Panc1 (cell line): ENCODE data around the gene UNC93B1. TPM values are rescaled to one million over a fixed set of nuclear protein-coding genes. Genes with fewer than 3 reads are reported as not detected.

Experiments
- ATAC-seq: fragments of 200-7000 bp; cut with Tn5 transposase; 2 replicates; pipeline ENCODE4 v1.9.1; 2020; ENCODE audit warnings: mild to moderate bottlenecking, moderate library complexity
- Bru-seq: library from RNA; stranded (reverse); fragments of 400-500 nt; gene quantifications from one replicate; lab custom pipeline; 2021; lab: Mats Ljungman, UMichigan
- BruChase-seq, 2 experiments: library from RNA; stranded (reverse); fragments of 400-500 nt; gene quantifications; one replicate each; lab custom pipeline; 2021; lab: Mats Ljungman, UMichigan
- BruUV-seq: library from RNA; stranded (reverse); fragments of 400-500 nt; replicated peaks from 2 replicates; lab custom pipeline; 2021; lab: Mats Ljungman, UMichigan
- CTCF ChIA-PET: fragments of 300-600 bp; sonication (Branson Sonifier 250); formaldehyde crosslinking; loops from one replicate; lab custom pipeline; 2022; ENCODE audit warnings: antibody characterized with exemption; lab: Charles Lee
- POLR2A ChIA-PET: fragments of 300-600 bp; sonication (Branson Sonifier 250); formaldehyde crosslinking; loops from one replicate; lab custom pipeline; 2022; ENCODE audit warnings: antibody characterized with exemption; lab: Charles Lee
- DNase-seq: peaks from one replicate; pipeline ENCODE4 v3.0.0-alpha.2; 2010; ENCODE audit warnings: low read depth, low spot score
- H3K27ac ChIP-seq: 2 replicates; pipeline ENCODE4 v1.5.1; 2011; ENCODE audit warnings: mild to moderate bottlenecking, low read length, inconsistent platforms
- H3K27me3 ChIP-seq: fragments of 200-500 bp; sonication (Bioruptor generic); 2 replicates; pipeline ENCODE4 v1.6.0; 2014; ENCODE audit warnings: low read length, inconsistent platforms; ENCODE audit not compliant: control insufficient read depth, insufficient read depth
- H3K36me3 ChIP-seq: fragments of 200-500 bp; sonication (Bioruptor generic); 2 replicates; pipeline ENCODE4 v1.5.1; 2014; ENCODE audit warnings: inconsistent platforms, mild to moderate bottlenecking, low read length, moderate library complexity; ENCODE audit not compliant: control insufficient read depth, insufficient read depth
- H3K4me1 ChIP-seq: 2 replicates; pipeline ENCODE4 v1.5.1; 2011; ENCODE audit warnings: inconsistent platforms, mild to moderate bottlenecking, low read length, moderate library complexity; ENCODE audit not compliant: control insufficient read depth, insufficient read depth
- H3K4me3 ChIP-seq, 2 experiments: 2 replicates each; pipeline ENCODE4 v1.5.1; 2011 to 2012; ENCODE audit warnings: low read depth in 2 of 2, low read length in 2 of 2, mild to moderate bottlenecking in 2 of 2, inconsistent platforms in 1 of 2, moderate library complexity in 1 of 2
- H3K9me3 ChIP-seq: fragments of 200-500 bp; sonication (Bioruptor generic); 2 replicates; pipeline ENCODE4 v1.5.1; 2014; ENCODE audit warnings: low read depth, mild to moderate bottlenecking, inconsistent platforms, low read length, moderate library complexity; ENCODE audit not compliant: control insufficient read depth, insufficient read depth
- POLR2AphosphoS5 ChIP-seq: IDR thresholded peaks from 2 replicates; pipeline ENCODE4 v1.6.1; 2012; ENCODE audit warnings: mild to moderate bottlenecking, low read depth, low read length, moderate library complexity
- SIN3A ChIP-seq: IDR thresholded peaks from 2 replicates; pipeline ENCODE4 v1.6.1; 2012; ENCODE audit warnings: low read depth, mild to moderate bottlenecking, low read length, moderate library complexity, borderline replicate concordance; ENCODE audit not compliant: insufficient read depth
- TCF7L2 ChIP-seq: IDR thresholded peaks from 2 replicates; pipeline ENCODE4 v1.6.1; 2011; ENCODE audit warnings: mild to moderate bottlenecking, low read depth, low read length, inconsistent platforms
- in situ Hi-C: cut with HindIII; loops from 2 replicates; pipeline ENCODE4 v1.10.0; 2016; ENCODE audit warnings: low sequenced_read_pairs, low pct_unique_long_range_greater_than_20kb
- intact Hi-C: fragments of 100-400 bp; cut with micrococcal nuclease; formaldehyde crosslinking; loops from one replicate; pipeline ENCODE4 v1.10.0; 2022; ENCODE audit not compliant: unreplicated experiment
- long read RNA-seq: library from polyadenylated mRNA; unstranded; transcript quantifications from one replicate; pipeline ENCODE4 v2.0.0, GENCODE V29; 2021; ENCODE audit not compliant: unreplicated experiment
- polyA plus RNA-seq: library from polyadenylated mRNA; unstranded; fragments of >200 nt; gene quantifications from one replicate; pipeline ENCODE4 v1.2.1, GENCODE V29; 2012; ENCODE audit warnings: missing spikeins; ENCODE audit not compliant: insufficient read length
- total RNA-seq: library from RNA; stranded (reverse); gene quantifications from one replicate; pipeline ENCODE4 v1.2.1, GENCODE V29; 2021; ENCODE audit not compliant: unreplicated experiment
- TF ChIP-seq, protein P1 (sequence below), 2 experiments: IDR thresholded peaks; 2 replicates each; pipeline ENCODE4 v1.6.1; 2011 to 2012; ENCODE audit warnings: low read depth in 2 of 2, control low read depth in 1 of 2, low read length in 1 of 2, mild to moderate bottlenecking in 1 of 2, moderate library complexity in 1 of 2; ENCODE audit not compliant: insufficient read depth in 1 of 2
- TF ChIP-seq, protein P2 (sequence below): fragments of 450-650 bp; IDR thresholded peaks from 2 replicates; pipeline ENCODE4 v1.5.1; 2017; ENCODE audit warnings: mild to moderate bottlenecking

UNC93B1 gene, protein sequence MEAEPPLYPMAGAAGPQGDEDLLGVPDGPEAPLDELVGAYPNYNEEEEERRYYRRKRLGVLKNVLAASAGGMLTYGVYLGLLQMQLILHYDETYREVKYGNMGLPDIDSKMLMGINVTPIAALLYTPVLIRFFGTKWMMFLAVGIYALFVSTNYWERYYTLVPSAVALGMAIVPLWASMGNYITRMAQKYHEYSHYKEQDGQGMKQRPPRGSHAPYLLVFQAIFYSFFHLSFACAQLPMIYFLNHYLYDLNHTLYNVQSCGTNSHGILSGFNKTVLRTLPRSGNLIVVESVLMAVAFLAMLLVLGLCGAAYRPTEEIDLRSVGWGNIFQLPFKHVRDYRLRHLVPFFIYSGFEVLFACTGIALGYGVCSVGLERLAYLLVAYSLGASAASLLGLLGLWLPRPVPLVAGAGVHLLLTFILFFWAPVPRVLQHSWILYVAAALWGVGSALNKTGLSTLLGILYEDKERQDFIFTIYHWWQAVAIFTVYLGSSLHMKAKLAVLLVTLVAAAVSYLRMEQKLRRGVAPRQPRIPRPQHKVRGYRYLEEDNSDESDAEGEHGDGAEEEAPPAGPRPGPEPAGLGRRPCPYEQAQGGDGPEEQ
- total RNA-seq: 54.1 TPM
- 74.9 TPM for polyA plus RNA-seq
- Bru-seq, nascent RNA: percentile 54 among the genes with signal in this experiment
- percentile 63 among the genes with signal in this experiment for BruChase-seq, experiment 1, labeled RNA remaining after a 2-hour chase
- BruChase-seq, experiment 2, labeled RNA remaining after a 6-hour chase: percentile 65 among the genes with signal in this experiment
- long read RNA-seq, transcript UNC93B1-201 (11 exons, 2,316 nt): major isoform, 108 of 143 reads
- long read RNA-seq, partial matches to known transcripts: 20 of 143 reads
- long read RNA-seq, other reads (novel, unspliced or antisense): 14 of 143 reads

DNA sequence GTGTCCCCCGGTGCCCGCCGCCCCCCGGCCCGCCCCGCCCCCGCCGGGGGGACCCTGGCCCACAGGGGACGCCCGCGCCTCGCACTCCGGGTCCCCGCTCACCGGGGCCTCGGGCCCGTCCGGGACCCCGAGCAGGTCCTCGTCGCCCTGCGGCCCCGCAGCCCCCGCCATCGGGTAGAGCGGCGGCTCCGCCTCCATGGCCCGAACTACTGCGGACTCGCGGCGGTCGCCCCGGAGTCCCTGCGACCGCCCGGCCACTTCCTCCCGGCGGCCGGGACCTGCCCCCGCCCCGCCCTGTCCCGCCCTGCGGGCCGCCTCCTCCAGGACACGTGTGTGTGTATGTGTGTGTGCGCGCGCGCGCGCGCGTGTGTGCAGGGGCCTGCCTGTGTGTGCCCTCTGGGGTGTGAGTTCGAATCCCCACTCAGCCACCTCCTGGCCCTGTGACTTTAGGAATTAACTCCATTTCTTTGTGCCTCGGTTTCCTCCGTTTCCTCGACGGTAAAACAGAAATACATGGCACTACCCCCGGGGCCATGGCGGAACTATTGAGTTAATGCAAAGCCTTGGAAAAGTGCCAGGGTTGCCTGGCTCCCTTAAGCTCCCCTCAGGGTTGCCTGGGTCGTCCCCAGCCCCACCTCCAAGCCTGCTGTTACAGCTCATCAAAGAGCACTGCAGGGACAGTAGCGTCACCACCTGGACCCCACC is at the start of gene UNC93B1:
Gene UNC93B1, minus strand, starts transcription at position 252 of the 705 bp plus-strand sequence. Its CDS starts 54 bp downstream, at position 198.
- Histone ChIP-seq H3K27me3 (no peaks in the 10 kb centered on the region), H3K36me3 (no peaks in the 10 kb centered on the region), H3K4me3 (peak within 1 kb of the TSS; percentile 51 to 66), H3K27ac (peak within 1 kb of the TSS; percentile 80), H3K4me1 (peaks cover 15% of the 10 kb centered on the region), H3K9me3 (no peaks in the 10 kb centered on the region)
- in situ Hi-C loops (no loop called here), intact Hi-C loops (no loop called here)
- ATAC-seq (peak; percentile 94), DNase-seq (no peak)
- TF ChIP-seq, protein P1, sequence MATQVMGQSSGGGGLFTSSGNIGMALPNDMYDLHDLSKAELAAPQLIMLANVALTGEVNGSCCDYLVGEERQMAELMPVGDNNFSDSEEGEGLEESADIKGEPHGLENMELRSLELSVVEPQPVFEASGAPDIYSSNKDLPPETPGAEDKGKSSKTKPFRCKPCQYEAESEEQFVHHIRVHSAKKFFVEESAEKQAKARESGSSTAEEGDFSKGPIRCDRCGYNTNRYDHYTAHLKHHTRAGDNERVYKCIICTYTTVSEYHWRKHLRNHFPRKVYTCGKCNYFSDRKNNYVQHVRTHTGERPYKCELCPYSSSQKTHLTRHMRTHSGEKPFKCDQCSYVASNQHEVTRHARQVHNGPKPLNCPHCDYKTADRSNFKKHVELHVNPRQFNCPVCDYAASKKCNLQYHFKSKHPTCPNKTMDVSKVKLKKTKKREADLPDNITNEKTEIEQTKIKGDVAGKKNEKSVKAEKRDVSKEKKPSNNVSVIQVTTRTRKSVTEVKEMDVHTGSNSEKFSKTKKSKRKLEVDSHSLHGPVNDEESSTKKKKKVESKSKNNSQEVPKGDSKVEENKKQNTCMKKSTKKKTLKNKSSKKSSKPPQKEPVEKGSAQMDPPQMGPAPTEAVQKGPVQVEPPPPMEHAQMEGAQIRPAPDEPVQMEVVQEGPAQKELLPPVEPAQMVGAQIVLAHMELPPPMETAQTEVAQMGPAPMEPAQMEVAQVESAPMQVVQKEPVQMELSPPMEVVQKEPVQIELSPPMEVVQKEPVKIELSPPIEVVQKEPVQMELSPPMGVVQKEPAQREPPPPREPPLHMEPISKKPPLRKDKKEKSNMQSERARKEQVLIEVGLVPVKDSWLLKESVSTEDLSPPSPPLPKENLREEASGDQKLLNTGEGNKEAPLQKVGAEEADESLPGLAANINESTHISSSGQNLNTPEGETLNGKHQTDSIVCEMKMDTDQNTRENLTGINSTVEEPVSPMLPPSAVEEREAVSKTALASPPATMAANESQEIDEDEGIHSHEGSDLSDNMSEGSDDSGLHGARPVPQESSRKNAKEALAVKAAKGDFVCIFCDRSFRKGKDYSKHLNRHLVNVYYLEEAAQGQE (IDR thresholded peaks at IDR 0.05; ENCODE audit: insufficient read depth in 1 of 2, low read depth in 2 of 2, low read length in 1 of 2): 0 out of 4 replicates have a peak, but pooled peaks of 1 of the 2 experiments have one; percentile 21
- peak; percentile 83; the same call in 1 of the 2 replicates for TF ChIP-seq SIN3A
- TF ChIP-seq POLR2AphosphoS5: peak; percentile 59; the same call in 1 of the 2 replicates
- TF ChIP-seq, protein P2, sequence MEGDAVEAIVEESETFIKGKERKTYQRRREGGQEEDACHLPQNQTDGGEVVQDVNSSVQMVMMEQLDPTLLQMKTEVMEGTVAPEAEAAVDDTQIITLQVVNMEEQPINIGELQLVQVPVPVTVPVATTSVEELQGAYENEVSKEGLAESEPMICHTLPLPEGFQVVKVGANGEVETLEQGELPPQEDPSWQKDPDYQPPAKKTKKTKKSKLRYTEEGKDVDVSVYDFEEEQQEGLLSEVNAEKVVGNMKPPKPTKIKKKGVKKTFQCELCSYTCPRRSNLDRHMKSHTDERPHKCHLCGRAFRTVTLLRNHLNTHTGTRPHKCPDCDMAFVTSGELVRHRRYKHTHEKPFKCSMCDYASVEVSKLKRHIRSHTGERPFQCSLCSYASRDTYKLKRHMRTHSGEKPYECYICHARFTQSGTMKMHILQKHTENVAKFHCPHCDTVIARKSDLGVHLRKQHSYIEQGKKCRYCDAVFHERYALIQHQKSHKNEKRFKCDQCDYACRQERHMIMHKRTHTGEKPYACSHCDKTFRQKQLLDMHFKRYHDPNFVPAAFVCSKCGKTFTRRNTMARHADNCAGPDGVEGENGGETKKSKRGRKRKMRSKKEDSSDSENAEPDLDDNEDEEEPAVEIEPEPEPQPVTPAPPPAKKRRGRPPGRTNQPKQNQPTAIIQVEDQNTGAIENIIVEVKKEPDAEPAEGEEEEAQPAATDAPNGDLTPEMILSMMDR: no peak
- POLR2A ChIA-PET: no interaction called here
- BruUV-seq: no TSS peak
- CTCF ChIA-PET: no interaction called here

DNA sequence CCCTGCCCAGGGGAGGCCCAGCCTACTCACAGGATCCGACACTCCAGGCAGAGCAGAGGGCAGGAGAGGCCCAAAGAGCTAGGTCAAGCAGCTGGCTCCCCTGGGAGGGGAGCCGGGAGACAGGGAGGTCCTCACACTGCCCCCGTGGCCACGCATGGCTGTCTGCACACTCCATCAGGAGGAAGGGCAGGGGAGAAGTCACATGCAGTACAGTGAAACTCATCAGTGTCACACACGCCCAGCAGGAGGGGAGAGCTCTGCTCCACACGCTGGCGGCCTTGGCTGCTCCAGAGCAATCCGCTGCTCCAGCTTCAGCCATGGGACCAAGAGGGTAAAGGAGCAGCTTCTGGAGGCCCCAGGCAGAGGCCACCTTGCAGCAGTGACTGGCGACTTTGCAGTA is 49.2 kb upstream of the UNC93B1 start:
- no peaks in the 10 kb centered on the region for H3K27me3 ChIP-seq
- H3K4me1 ChIP-seq: no peaks in the 10 kb centered on the region; the same call in 1 of the 2 replicates
- ATAC-seq (peak; percentile 22), DNase-seq (no peak)
- H3K36me3 ChIP-seq: 0 out of 2 replicates have a peak, but pooled peaks cover 2% of the 10 kb centered on the region
- no peak for TF ChIP-seq TCF7L2
- TF ChIP-seq SIN3A: no peak
- TF ChIP-seq, protein P2: no peak
- TF ChIP-seq POLR2AphosphoS5: no peak; the same call in 1 of the 2 replicates
- TF ChIP-seq, protein P1 (IDR thresholded peaks at IDR 0.05; ENCODE audit: insufficient read depth in 1 of 2, low read depth in 2 of 2, low read length in 1 of 2): no peak
- no peak overlapping the region for H3K27ac ChIP-seq
- H3K4me3 ChIP-seq: no peak overlapping the region
- intact Hi-C loops: no loop called here
- ChIA-PET POLR2A (no interaction called here), CTCF (no interaction called here)
- BruUV-seq: no TSS peak
- in situ Hi-C loops: no loop called here
- no peaks in the 10 kb centered on the region for H3K9me3 ChIP-seq
